GM10266 (cell line): ENCODE results near the gene KCNG2.

ENCODE experiments used
- DNase-seq: peaks from one replicate; pipeline ENCODE4 v3.0.0; 2012; ENCODE audit errors: extremely low spot score
- CTCF ChIP-seq: IDR thresholded peaks from 2 replicates; pipeline ENCODE4 v1.5.1; 2012; ENCODE audit warnings: mild to moderate bottlenecking, low read depth; ENCODE audit not compliant: control insufficient read depth, insufficient read depth; ENCODE audit errors: missing control alignments

Gene KCNG2

GRCh38 chr18:79782566-79783308, 15.0 kb upstream of the KCNG2 start:
- no peak for DNase-seq
- TF ChIP-seq CTCF = no peak

GRCh38 chr18:79784071-79784913, 13.4 kb upstream of the KCNG2 start:
- TF ChIP-seq CTCF = no peak
- no peak for DNase-seq

GRCh38 chr18:79784965-79785770, 12.6 kb upstream of the KCNG2 start:
- TF ChIP-seq CTCF = no peak
- no peak for DNase-seq

GRCh38 chr18:79785831-79786230, 11.9 kb upstream of the KCNG2 start:
- DNase-seq = no peak
- TF ChIP-seq CTCF = no peak

GRCh38 chr18:79786304-79786703, 11.4 kb upstream of the KCNG2 start:
- no peak for DNase-seq
- TF ChIP-seq CTCF = no peak

GRCh38 chr18:79786786-79787526, 10.8 kb upstream of the KCNG2 start:
- no peak for DNase-seq
- TF ChIP-seq CTCF = no peak
